Mesodermal cell (in vitro differentiated cells): ENCODE measurements around the gene SLC25A47.

Source experiments
- H3K27ac ChIP-seq: 2 replicates; pipeline ENCODE4 v1.7.0; 2013; ENCODE audit warnings: mild to moderate bottlenecking, low read depth, low read length, moderate library complexity; ENCODE audit not compliant: severe bottlenecking
- H3K36me3 ChIP-seq: 2 replicates; pipeline ENCODE4 v1.7.1; 2013; ENCODE audit warnings: mild to moderate bottlenecking, low read length, moderate library complexity; ENCODE audit not compliant: control insufficient read depth, insufficient read depth
- H3K4me1 ChIP-seq: one replicate; pipeline ENCODE4 v1.7.1; 2013; ENCODE audit warnings: mild to moderate bottlenecking, low read length; ENCODE audit not compliant: insufficient read depth, control insufficient read depth, poor library complexity, severe bottlenecking
- H3K4me3 ChIP-seq: 2 replicates; pipeline ENCODE4 v1.7.0; 2013; ENCODE audit warnings: low read length, control low read depth, mild to moderate bottlenecking; ENCODE audit not compliant: insufficient read depth, poor library complexity, severe bottlenecking; ENCODE audit errors: extremely low read depth
- H3K9me3 ChIP-seq: 2 replicates; pipeline ENCODE4 v1.7.1; 2013; ENCODE audit warnings: mild to moderate bottlenecking, low read length, moderate library complexity; ENCODE audit not compliant: control insufficient read depth
- WGBS, 2 experiments: methylation state at CpG; one replicate each; pipeline ENCODE4 v1.1.5; 2013; ENCODE audit warnings: missing lambda C conversion rate in 2 of 2; ENCODE audit not compliant: insufficient coverage in 2 of 2; 5-methylcytosine and 5-hydroxymethylcytosine counted together

The SLC25A47 gene

DNA sequence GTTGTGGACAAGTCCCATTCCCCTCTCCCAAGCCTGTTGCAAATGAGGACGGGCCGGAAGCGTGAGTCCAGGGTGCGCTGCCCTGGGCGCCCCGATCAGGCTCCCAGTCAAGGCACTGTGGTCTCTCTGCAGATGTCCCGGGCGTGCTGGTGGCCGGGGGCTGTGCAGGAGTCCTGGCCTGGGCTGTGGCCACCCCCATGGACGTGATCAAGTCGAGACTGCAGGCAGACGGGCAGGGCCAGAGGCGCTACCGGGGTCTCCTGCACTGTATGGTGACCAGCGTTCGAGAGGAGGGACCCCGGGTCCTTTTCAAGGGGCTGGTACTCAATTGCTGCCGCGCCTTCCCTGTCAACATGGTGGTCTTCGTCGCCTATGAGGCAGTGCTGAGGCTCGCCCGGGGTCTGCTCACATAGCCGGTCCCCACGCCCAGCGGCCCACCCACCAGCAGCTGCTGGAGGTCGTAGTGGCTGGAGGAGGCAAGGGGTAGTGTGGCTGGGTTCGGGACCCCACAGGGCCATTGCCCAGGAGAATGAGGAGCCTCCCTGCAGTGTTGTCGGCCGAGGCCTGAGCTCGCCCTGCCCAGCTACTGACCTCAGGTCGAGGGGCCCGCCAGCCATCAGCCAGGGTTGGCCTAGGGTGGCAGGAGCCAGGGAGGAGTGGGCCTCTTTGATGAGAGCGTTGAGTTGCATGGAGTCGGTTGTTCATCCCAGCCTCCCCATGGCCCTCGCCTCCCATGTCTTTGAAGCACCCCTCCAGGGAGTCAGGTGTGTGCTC lies 6.3 kb downstream of the SLC25A47 start:
- H3K27ac ChIP-seq = no peak overlapping the region
- 86 to 90% methylated on average over 34 to 36 of the region's 36 CpGs for WGBS, 2 experiments
- H3K9me3 ChIP-seq = no peaks in the 10 kb centered on the region
- H3K4me3 ChIP-seq = no peak overlapping the region
- no peaks in the 10 kb centered on the region for H3K4me1 ChIP-seq
- H3K36me3 ChIP-seq = peaks cover 11% of the 10 kb centered on the region

DNA sequence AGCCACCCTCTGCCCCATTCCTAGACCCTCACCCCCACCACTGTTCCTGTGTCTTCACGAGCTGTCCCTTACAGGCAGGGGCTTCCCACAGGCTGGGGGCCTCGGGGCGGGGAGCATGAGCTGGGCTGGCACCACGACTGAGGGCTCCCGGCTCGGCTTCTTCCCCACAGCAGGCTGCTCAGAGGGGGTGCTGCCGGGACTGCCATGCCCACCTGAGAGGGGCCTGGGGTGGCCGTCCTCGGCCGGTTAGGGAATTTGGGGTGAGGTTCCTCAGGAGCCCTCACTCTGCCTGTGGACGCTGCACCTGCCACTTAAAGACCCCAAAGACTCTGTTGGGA lies 6.8 kb downstream of the SLC25A47 start:
- H3K4me3 ChIP-seq = no peak overlapping the region
- no peaks in the 10 kb centered on the region for H3K4me1 ChIP-seq
- WGBS, 2 experiments = 84 to 91% methylated on average over 9 to 10 of the region's 11 CpGs

DNA sequence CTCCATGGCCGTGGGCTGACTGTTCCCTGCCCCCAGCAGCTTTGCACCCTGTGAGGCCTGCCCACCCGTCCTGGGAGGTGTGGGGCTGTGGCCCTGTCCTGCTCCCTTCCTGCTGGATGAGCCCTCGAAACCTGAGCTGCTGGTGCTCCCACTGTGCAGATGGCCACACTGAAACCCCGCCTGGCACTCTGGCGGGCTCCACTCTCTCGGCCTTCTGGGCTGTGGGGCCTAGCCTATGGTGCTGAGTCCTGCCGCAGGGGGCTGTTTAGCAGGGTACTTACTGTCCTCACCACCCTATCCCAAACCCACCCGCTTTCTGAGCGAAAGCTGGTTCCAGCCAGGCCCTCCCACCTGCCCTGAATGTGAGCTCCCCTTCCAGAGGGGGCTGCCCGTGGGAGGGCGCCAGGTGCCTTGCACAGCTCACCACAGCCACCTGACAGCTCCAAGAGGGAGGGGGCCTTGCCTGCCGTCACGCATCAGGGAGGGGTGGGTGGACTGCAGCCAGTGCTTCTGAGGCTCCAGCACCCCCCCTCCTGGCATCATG lies 7.3 kb downstream of the SLC25A47 start:
- Histone ChIP-seq H3K9me3 (no peaks in the 10 kb centered on the region), H3K4me1 (no peaks in the 10 kb centered on the region), H3K4me3 (no peak overlapping the region), H3K36me3 (peaks cover 19% of the 10 kb centered on the region), H3K27ac (no peak overlapping the region)
- WGBS, 2 experiments = 87 to 89% methylated on average over 8 to 9 of the region's 13 CpGs

More for the DNA sequence above, 6.8 kb downstream of the SLC25A47 start:
- Histone ChIP-seq H3K27ac (no peak overlapping the region), H3K9me3 (no peaks in the 10 kb centered on the region), H3K36me3 (peaks cover 17% of the 10 kb centered on the region)

DNA sequence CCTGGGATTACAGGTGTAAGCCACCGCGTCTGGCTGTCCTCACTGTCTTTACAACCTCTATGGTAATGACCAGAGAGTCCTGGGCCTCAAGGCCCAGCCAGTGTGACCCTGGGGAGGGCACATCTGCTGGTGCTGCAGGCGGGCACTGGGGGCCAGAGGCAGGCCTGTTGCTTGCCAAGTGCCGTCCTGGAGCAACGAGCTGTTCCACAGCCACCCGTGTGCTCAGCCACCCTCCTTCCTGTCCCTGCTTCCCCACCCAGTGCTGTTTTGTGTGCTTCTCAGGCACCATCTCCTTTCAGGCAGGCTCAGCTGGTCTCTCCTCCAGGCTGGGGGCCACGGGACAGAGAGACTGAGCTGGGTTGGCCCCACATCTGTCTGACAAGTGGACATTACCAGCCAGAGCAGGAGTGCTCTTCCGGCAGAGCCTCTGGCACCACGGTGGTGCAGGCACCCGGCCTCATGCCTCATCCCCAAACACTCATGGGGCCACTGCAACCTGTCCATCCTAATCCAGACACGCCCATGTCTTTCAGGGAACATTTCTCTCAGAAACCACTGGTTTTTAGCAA lies 9.0 kb downstream of the SLC25A47 start:
- Histone ChIP-seq H3K9me3 (no peaks in the 10 kb centered on the region), H3K4me1 (no peaks in the 10 kb centered on the region), H3K27ac (no peak overlapping the region), H3K36me3 (peaks cover 35% of the 10 kb centered on the region), H3K4me3 (no peak overlapping the region)
- 90 to 92% methylated on average over 11 of the region's 11 CpGs for WGBS, 2 experiments

DNA sequence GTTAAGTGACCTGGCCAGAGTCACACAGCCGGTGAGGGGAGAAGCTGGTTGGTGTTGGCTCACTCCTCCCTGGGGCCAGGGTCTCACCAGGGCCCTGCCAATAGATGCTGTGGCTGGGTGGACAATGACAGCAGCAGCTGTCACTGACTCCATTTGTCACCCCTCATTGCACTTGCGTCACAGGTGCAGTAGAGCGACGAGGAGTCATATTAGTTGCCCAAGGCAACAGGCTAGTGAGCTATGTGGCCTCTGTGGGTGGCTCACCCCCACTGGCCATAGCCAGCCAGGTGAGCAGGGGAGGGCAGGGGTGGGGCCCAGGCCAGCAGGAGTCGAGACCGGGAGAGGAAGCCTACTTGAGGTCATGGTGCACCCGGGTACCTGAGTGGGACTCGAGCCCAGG lies 9.7 kb downstream of the SLC25A47 start:
- Histone ChIP-seq H3K27ac (no peak overlapping the region), H3K36me3 (peaks cover 41% of the 10 kb centered on the region), H3K4me1 (no peaks in the 10 kb centered on the region), H3K9me3 (no peaks in the 10 kb centered on the region), H3K4me3 (no peak overlapping the region)
- 78 to 82% methylated on average over 6 to 8 of the region's 8 CpGs for WGBS, 2 experiments

DNA sequence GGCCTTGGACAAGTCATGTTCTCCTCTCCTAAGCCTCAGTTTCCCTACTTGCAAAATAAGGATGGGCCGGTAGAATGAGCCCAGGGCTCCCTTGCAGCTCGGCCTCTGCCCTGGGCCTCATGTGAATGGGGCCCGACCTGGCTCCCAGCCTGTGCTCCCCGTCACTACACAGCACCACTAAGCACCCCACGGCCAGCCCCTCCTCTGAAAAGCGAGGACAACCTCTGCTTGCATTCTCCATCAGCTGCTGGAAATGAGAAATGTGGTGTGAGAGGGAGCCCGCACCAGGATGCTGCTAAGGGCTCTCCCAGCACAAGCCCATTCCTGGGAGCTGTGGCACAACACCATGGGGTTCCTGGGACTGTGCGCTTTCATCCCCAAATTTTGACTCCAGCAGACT lies 10.2 kb downstream of the SLC25A47 start:
- peaks cover 47% of the 10 kb centered on the region for H3K36me3 ChIP-seq
- H3K9me3 ChIP-seq = no peaks in the 10 kb centered on the region
- WGBS, 2 experiments = 94 to 95% methylated on average over 4 to 5 of the region's 8 CpGs
- H3K4me3 ChIP-seq = no peak overlapping the region
- H3K4me1 ChIP-seq = no peaks in the 10 kb centered on the region
- no peak overlapping the region for H3K27ac ChIP-seq

DNA sequence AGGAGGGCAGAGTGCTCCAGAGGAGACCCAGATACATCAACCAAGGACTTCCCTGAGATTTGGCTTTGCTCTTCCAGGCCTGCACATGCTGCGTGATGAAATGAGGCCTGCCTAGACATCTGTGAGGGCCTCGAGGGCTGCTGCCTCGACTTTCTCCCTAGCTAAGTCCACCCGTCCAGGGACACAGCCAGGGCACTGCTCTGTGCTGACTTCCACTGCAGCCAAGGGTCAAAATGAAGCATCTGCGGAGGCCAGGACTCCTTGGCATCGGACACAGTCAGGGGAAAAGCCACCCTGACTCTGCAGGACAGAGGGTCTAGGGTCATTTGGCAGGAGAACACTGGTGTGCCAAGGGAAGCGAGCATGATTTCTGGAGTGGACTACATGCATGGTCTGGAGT lies 10.7 kb downstream of the SLC25A47 start:
- H3K27ac ChIP-seq = no peak overlapping the region
- no peaks in the 10 kb centered on the region for H3K4me1 ChIP-seq
- 87 to 91% methylated on average over 6 to 7 of the region's 7 CpGs for WGBS, 2 experiments
- H3K4me3 ChIP-seq = no peak overlapping the region
- H3K36me3 ChIP-seq = peaks cover 51% of the 10 kb centered on the region
- H3K9me3 ChIP-seq = no peaks in the 10 kb centered on the region

DNA sequence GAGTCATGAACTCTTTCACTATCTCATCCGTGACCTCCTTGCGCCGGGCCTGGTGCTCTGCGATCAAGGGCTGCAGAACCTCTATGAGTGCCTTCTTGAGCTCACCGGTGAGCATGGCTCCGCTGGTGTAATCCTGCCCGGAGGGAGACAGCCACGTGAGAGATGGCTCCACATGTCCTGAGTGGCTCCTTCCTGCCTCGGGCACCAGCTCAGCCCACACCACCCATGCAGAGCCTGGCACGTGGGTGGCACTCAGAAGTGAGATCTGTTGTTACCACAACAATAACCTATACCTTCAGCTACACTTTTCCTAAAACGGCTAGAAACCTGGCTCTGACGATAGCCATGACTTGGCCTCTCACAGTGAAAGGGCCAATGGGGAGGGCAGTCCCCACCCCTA lies 11.8 kb downstream of the SLC25A47 start:
- no peak overlapping the region for H3K4me3 ChIP-seq
- H3K27ac ChIP-seq = no peak overlapping the region
- WGBS, 2 experiments = 94 to 97% methylated on average over 11 to 12 of the region's 12 CpGs
- H3K9me3 ChIP-seq = no peaks in the 10 kb centered on the region
- H3K36me3 ChIP-seq = peaks cover 60% of the 10 kb centered on the region
- no peaks in the 10 kb centered on the region for H3K4me1 ChIP-seq

DNA sequence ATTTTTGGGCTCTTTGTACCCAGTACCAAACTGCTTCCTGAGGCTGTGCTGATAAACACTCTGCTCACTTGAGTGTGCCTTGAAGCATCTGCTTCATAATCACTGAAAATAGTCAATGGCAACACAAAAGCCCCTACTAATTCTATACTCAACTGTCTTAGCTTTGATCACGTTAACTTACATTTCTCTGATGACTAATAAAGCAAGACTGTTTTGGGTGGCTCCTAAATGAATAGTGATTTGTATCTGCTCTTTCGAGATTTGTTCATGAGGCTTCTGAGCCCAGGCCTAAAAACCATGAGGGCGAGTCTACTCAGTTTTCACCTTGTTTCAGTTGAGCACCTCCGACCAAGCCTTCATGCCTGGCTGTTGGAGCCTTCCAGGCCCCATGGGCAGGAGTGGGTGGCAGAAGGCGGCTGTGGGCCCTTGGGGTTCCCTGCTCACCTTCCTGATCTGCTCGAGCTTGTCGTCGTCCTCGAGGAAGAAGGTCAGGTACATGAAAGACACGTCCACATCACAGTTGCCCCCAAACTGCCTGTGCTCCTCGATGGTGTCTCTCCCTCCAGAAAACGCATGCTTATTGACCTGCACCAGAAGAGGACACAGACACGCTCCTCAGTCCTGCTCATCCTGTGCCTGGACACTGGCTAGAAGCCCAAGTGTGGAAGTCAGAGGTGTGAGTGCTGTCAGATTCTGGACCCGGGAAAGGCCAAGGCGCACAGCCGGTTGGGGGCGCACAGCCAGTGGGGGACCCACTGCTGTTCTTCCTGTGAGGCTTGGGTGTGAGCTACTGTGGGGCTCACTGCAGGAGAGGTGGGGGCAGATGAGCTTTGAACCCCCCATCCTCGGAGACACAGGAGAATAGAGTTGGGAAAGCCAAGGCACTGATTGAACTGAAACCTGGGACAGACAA lies 13.7 kb downstream of the SLC25A47 start:
- Histone ChIP-seq H3K9me3 (no peaks in the 10 kb centered on the region), H3K27ac (no peak overlapping the region), H3K36me3 (peaks cover 69% of the 10 kb centered on the region), H3K4me1 (peaks cover 9% of the 10 kb centered on the region), H3K4me3 (no peak overlapping the region)
- WGBS, 2 experiments = 94 to 95% methylated on average over 16 of the region's 18 CpGs

DNA sequence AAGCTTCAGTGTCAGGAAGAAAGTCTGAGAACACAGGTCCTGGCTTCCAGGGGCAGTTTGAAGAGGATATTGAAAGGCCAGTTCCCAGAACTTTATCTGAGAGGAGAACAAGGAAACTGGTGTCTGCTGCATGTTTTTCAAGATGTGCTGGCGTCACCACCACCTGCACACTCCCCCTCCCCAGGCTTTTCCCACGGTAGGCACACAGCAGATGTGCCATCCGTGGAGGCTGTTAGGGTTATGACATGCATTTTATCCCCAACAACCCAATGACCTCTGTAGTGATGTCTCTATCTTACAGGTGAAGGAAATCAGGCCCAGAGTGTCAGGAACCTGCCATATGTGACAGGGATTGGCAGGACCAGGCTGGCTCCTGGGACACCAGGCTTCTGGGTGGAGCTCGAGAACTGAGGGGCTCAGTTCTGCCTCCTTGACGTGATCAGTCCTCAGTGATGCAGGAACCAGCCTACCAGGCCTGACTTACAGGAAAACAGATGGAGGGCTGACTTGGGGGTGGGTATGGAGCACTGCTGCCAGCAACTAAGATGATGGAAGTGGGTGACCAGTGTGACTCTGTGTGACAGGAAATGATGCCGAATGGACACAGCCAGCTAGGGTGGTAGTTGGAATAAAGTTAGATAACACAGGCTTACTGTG lies 16.8 kb downstream of the SLC25A47 start:
- 96 to 98% methylated on average over 2 to 5 of the region's 6 CpGs for WGBS, 2 experiments
- peaks cover 70% of the 10 kb centered on the region for H3K36me3 ChIP-seq
- no peak overlapping the region for H3K4me3 ChIP-seq
- peaks cover 12% of the 10 kb centered on the region for H3K4me1 ChIP-seq
- H3K9me3 ChIP-seq = no peaks in the 10 kb centered on the region
- no peak overlapping the region for H3K27ac ChIP-seq
